ENCODE measurements around the gene NCAPH2.

DNA sequence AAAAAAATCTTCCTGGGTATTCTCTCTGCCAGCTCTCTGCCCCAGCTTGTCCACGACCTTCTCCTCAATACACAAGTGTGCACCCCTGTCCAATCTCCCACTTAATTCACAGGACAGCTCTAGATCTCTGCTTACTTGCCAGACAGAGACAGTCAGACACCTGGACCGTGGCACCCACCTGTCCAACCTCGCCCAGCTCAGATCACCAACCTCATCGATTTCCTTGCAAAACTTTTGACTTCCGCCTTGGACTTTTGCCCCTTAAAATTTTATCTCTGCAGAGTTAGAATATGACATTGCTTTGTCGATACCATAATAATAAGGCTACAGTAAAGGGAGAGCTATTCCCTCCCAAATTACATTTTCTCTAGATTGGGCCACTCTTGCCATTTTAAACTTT is 10.9 kb upstream of the NCAPH2 start:
- TF ChIP-seq, protein P1, sequence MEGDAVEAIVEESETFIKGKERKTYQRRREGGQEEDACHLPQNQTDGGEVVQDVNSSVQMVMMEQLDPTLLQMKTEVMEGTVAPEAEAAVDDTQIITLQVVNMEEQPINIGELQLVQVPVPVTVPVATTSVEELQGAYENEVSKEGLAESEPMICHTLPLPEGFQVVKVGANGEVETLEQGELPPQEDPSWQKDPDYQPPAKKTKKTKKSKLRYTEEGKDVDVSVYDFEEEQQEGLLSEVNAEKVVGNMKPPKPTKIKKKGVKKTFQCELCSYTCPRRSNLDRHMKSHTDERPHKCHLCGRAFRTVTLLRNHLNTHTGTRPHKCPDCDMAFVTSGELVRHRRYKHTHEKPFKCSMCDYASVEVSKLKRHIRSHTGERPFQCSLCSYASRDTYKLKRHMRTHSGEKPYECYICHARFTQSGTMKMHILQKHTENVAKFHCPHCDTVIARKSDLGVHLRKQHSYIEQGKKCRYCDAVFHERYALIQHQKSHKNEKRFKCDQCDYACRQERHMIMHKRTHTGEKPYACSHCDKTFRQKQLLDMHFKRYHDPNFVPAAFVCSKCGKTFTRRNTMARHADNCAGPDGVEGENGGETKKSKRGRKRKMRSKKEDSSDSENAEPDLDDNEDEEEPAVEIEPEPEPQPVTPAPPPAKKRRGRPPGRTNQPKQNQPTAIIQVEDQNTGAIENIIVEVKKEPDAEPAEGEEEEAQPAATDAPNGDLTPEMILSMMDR (IDR thresholded peaks at IDR 0.05; ENCODE audit: low read depth, low read length) = no peak
- no peak for TF ChIP-seq EZH2phosphoT487 (IDR thresholded peaks at IDR 0.05; ENCODE audit: low read depth)
